ENCODE measurements around the gene CCDC201. TPM values are rescaled to one million over a fixed set of nuclear protein-coding genes. Genes with fewer than 3 reads are reported as not detected.

The CCDC201 gene
- polyA plus RNA-seq, 3 donors: not detected

GRCh38 chr7:45892407-45893035 is 19.6 kb upstream of the CCDC201 start:
- no peak overlapping the region for H3K4me3 ChIP-seq (replicated peaks in 1 of 3; ENCODE audit: low read depth in 2 of 3, low read length in 3 of 3)
- Mint-ChIP-seq H3K4me1 (no peaks in the 10 kb centered on the region), H3K4me3 (no peak overlapping the region), H3K27me3 (ENCODE audit: low read depth in 3 of 3) (peaks cover 34 to 55% (median 42%) of the 10 kb centered on the region in 3 donors), H3K27ac (no peak overlapping the region), H3K9me3 (peaks cover 0 to 7% (median 0%) of the 10 kb centered on the region in 7 donors), H3K36me3 (no peaks in the 10 kb centered on the region)
- peaks cover 21 to 32% of the 10 kb centered on the region in 2 donors for H3K27me3 ChIP-seq (ENCODE audit: control insufficient read depth in 2 of 2, insufficient read depth in 2 of 2, low read length in 2 of 2)
- WGBS (ENCODE audit: insufficient coverage): 88% methylated on average over 4 of the region's 6 CpGs
- H4K20me1 ChIP-seq (ENCODE audit: insufficient read depth, low read length): no peaks in the 10 kb centered on the region
- H2AFZ ChIP-seq (ENCODE audit: insufficient read depth, low read depth, low read length, poor library complexity, severe bottlenecking): no peak overlapping the region
- peaks cover 0 to 11% of the 10 kb centered on the region in 2 donors for H3K9me3 ChIP-seq (replicated peaks in 1 of 2; ENCODE audit: control insufficient read depth in 1 of 2, insufficient read depth in 1 of 2, low read length in 2 of 2)
- no peak overlapping the region for H3K9ac ChIP-seq (ENCODE audit: insufficient read depth, low read length, poor library complexity, severe bottlenecking)
- H3K79me2 ChIP-seq (ENCODE audit: insufficient read depth, low read length): no peaks in the 10 kb centered on the region
- no peak for DNase-seq
- intact Hi-C loops (cut with micrococcal nuclease): no loop called here
- TF ChIP-seq, protein P1, sequence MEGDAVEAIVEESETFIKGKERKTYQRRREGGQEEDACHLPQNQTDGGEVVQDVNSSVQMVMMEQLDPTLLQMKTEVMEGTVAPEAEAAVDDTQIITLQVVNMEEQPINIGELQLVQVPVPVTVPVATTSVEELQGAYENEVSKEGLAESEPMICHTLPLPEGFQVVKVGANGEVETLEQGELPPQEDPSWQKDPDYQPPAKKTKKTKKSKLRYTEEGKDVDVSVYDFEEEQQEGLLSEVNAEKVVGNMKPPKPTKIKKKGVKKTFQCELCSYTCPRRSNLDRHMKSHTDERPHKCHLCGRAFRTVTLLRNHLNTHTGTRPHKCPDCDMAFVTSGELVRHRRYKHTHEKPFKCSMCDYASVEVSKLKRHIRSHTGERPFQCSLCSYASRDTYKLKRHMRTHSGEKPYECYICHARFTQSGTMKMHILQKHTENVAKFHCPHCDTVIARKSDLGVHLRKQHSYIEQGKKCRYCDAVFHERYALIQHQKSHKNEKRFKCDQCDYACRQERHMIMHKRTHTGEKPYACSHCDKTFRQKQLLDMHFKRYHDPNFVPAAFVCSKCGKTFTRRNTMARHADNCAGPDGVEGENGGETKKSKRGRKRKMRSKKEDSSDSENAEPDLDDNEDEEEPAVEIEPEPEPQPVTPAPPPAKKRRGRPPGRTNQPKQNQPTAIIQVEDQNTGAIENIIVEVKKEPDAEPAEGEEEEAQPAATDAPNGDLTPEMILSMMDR (IDR thresholded peaks at IDR 0.05): no peak
- H3K4me1 ChIP-seq (ENCODE audit: control insufficient read depth in 1 of 2, insufficient read depth in 2 of 2, low read length in 2 of 2): no peaks in the 10 kb centered on the region
- no peak overlapping the region for H3K27ac ChIP-seq (ENCODE audit: low read depth in 1 of 2, low read length in 2 of 2)
- no peak overlapping the region for H3K4me2 ChIP-seq (replicated peaks; ENCODE audit: extremely low read depth, low read length, poor library complexity, severe bottlenecking)
- H3K36me3 ChIP-seq (replicated peaks in 1 of 2; ENCODE audit: control insufficient read depth in 1 of 2, insufficient read depth in 2 of 2, low read length in 2 of 2): no peaks in the 10 kb centered on the region

- Histone ChIP-seq H3K27me3 (ENCODE audit: control insufficient read depth in 2 of 2, insufficient read depth in 2 of 2, low read length in 2 of 2) (peaks cover 28 to 40% of the 10 kb centered on the region in 2 donors), H3K4me1 (ENCODE audit: control insufficient read depth in 1 of 2, insufficient read depth in 2 of 2, low read length in 2 of 2) (no peaks in the 10 kb centered on the region), H3K79me2 (ENCODE audit: insufficient read depth, low read length) (no peaks in the 10 kb centered on the region), H3K9ac (ENCODE audit: insufficient read depth, low read length, poor library complexity, severe bottlenecking) (no peak overlapping the region), H4K20me1 (ENCODE audit: insufficient read depth, low read length) (no peaks in the 10 kb centered on the region), H3K27ac (ENCODE audit: low read depth in 1 of 2, low read length in 2 of 2) (no peak overlapping the region), H3K4me2 (replicated peaks; ENCODE audit: extremely low read depth, low read length, poor library complexity, severe bottlenecking) (no peak overlapping the region), H2AFZ (ENCODE audit: insufficient read depth, low read depth, low read length, poor library complexity, severe bottlenecking) (no peak overlapping the region), H3K36me3 (replicated peaks in 1 of 2; ENCODE audit: control insufficient read depth in 1 of 2, insufficient read depth in 2 of 2, low read length in 2 of 2) (no peaks in the 10 kb centered on the region), H3K9me3 (replicated peaks in 1 of 2; ENCODE audit: control insufficient read depth in 1 of 2, insufficient read depth in 1 of 2, low read length in 2 of 2) (peaks cover 0 to 15% of the 10 kb centered on the region in 2 donors), H3K4me3 (replicated peaks in 1 of 3; ENCODE audit: low read depth in 2 of 3, low read length in 3 of 3) (no peak overlapping the region)
- TF ChIP-seq, protein P1 (IDR thresholded peaks at IDR 0.05): peak; percentile 24
- Mint-ChIP-seq H3K9me3 (peaks cover 0 to 7% (median 0%) of the 10 kb centered on the region in 7 donors), H3K27me3 (ENCODE audit: low read depth in 3 of 3) (peaks cover 37 to 62% (median 48%) of the 10 kb centered on the region in 3 donors), H3K36me3 (no peaks in the 10 kb centered on the region), H3K27ac (no peak overlapping the region), H3K4me3 (peak overlapping the region in 1 of 2 donors; percentile 8), H3K4me1 (no peaks in the 10 kb centered on the region)
- WGBS (ENCODE audit: insufficient coverage): 88% methylated on average over 7 of the region's 10 CpGs
- intact Hi-C loops (cut with micrococcal nuclease): no loop called here
- no peak for DNase-seq
Measured at GRCh38 chr7:45891462-45892402, 18.9 kb upstream of the CCDC201 start.
